HEK293T (cell line): ENCODE data around the gene BCL2.

ENCODE experiments used
- CTCF ChIA-PET: fragments of 350-600 bp; formaldehyde crosslinking; extraction: SDS; loops from one replicate; lab custom pipeline; 2021; ENCODE audit warnings: antibody characterized with exemption, inconsistent platforms; lab: Yijun Ruan, JAX
- POLR2A ChIA-PET: fragments of 350-600 bp; formaldehyde crosslinking; extraction: SDS; loops from one replicate; lab custom pipeline; 2020; ENCODE audit warnings: antibody characterized with exemption, inconsistent platforms; lab: Yijun Ruan, JAX
- DNase-seq: peaks from one replicate; pipeline ENCODE4 v3.0.0; 2012; ENCODE audit warnings: mixed read lengths; ENCODE audit errors: extremely low spot score
- ARNT ChIP-seq: fragments of 450-650 bp; IDR thresholded peaks from 2 replicates; pipeline ENCODE4 v1.6.1; 2017; ENCODE audit warnings: mild to moderate bottlenecking
- BHLHE40 ChIP-seq: fragments of 450-650 bp; IDR thresholded peaks from 2 replicates; pipeline ENCODE4 v1.6.1; 2016; ENCODE audit warnings: mild to moderate bottlenecking, moderate library complexity, borderline replicate concordance
- CTBP1 ChIP-seq: fragments of 450-650 bp; IDR thresholded peaks from 2 replicates; pipeline ENCODE4 v1.6.1; 2016; ENCODE audit warnings: borderline replicate concordance
- ELF4 ChIP-seq: fragments of 450-650 bp; IDR thresholded peaks from 2 replicates; pipeline ENCODE4 v1.6.1; 2017; ENCODE audit warnings: antibody characterized with exemption
- FOXA1 ChIP-seq: fragments of 450-650 bp; IDR thresholded peaks from 2 replicates; pipeline ENCODE4 v1.6.1; 2016; ENCODE audit warnings: mild to moderate bottlenecking
- FOXK2 ChIP-seq: fragments of 450-650 bp; IDR thresholded peaks from 2 replicates; pipeline ENCODE4 v1.6.1; 2016; ENCODE audit warnings: mild to moderate bottlenecking
- FOXM1 ChIP-seq: fragments of 450-650 bp; IDR thresholded peaks from 2 replicates; pipeline ENCODE4 v1.6.1; 2017; ENCODE audit warnings: mild to moderate bottlenecking, borderline replicate concordance
- HDGF ChIP-seq: fragments of 450-650 bp; IDR thresholded peaks from 2 replicates; pipeline ENCODE4 v1.6.1; 2017; ENCODE audit warnings: antibody characterized with exemption, borderline replicate concordance
- L3MBTL2 ChIP-seq: fragments of 450-650 bp; conservative IDR thresholded peaks from 2 replicates; pipeline ENCODE4 v1.6.1; 2016; ENCODE audit warnings: mild to moderate bottlenecking
- LEF1 ChIP-seq: fragments of 450-650 bp; IDR thresholded peaks from 2 replicates; pipeline ENCODE4 v1.6.1; 2017; ENCODE audit warnings: mild to moderate bottlenecking, borderline replicate concordance
- NFRKB ChIP-seq: fragments of 450-650 bp; IDR thresholded peaks from 2 replicates; pipeline ENCODE4 v1.6.1; 2016; ENCODE audit warnings: mild to moderate bottlenecking, moderate library complexity
- SP1 ChIP-seq: fragments of 450-650 bp; IDR thresholded peaks from 2 replicates; pipeline ENCODE4 v1.6.1; 2017
- SUZ12 ChIP-seq: fragments of 450-650 bp; IDR thresholded peaks from 2 replicates; pipeline ENCODE4 v1.6.1; 2016; ENCODE audit warnings: mild to moderate bottlenecking
- TARDBP ChIP-seq: fragments of 450-650 bp; IDR thresholded peaks from 2 replicates; pipeline ENCODE4 v1.6.1; 2016
- ZNF384 ChIP-seq: fragments of 450-650 bp; IDR thresholded peaks from 2 replicates; pipeline ENCODE4 v1.6.1; 2016
- TF ChIP-seq, protein P1 (sequence below): fragments of 450-650 bp; IDR thresholded peaks from 2 replicates; pipeline ENCODE4 v1.6.1; 2016

The BCL2 gene

DNA sequence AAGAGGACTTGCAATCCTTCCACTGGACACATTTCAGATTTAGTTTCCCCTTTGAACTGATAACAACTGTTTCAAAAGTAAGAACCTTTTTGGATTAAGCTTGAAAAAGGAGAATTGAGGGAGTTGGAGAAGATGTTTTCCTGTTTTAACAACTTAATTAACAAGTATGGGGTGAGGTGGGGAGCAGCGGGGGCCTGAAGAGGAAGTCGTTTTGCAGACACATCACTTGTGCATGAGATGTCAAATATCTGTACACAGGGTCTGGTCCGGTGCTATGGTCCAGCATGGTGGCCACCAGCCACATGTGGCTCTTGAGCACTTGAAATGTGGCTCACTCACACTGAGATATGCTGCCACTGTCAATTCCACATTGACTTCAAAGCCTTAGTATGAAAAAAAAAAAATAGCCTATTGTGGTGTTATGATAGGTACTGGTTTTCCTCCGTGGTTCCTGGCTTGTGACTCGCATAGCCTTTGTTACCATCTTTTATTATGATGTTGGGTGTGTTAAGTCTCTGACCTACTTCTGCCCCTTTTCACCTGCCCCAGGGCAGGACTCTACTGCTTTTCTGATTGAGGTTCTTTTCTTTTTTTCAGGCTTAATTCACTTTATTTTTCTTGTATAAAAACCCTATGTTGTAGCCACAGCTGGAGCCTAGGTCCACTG is 205.5 kb downstream of the BCL2 start:
- no peak for DNase-seq
- ChIA-PET CTCF (interaction anchor here (1.1 kb wide), 1 partner anchor 97 kb away, joined by 3 read pairs; no protein-coding TSS in a partner anchor), POLR2A (no interaction called here)
- TF ChIP-seq NFRKB (no peak), FOXA1 (no peak), SUZ12 (no peak), ZNF384 (no peak), HDGF (no peak), FOXM1 (no peak), SP1 (no peak), L3MBTL2 (no peak), LEF1 (no peak), ELF4 (no peak), TARDBP (no peak), CTBP1 (no peak), ARNT (no peak), FOXK2 (no peak), BHLHE40 (no peak)
- TF ChIP-seq, protein P1, sequence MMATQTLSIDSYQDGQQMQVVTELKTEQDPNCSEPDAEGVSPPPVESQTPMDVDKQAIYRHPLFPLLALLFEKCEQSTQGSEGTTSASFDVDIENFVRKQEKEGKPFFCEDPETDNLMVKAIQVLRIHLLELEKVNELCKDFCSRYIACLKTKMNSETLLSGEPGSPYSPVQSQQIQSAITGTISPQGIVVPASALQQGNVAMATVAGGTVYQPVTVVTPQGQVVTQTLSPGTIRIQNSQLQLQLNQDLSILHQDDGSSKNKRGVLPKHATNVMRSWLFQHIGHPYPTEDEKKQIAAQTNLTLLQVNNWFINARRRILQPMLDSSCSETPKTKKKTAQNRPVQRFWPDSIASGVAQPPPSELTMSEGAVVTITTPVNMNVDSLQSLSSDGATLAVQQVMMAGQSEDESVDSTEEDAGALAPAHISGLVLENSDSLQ, result no peak

DNA sequence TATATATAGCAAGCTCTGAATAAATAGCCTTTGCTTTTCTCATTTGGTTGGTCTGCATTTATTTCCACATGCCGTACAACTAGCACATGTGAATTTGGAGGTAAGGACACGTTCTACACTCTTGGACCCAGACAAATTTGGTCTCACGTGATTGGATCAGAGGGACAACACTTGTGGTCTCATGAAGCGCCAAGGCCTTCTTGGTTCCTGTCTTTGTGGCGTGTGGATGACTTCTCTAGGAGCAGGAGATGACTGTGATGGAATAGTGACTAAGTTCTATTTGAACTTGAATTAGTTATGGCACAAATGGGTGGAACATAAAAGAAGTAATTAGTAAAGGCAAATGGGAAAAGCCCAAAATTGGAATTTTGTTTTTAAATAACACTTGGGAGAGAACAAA is 206.9 kb downstream of the BCL2 start:
- ChIA-PET POLR2A (no interaction called here), CTCF (no interaction called here)
- TF ChIP-seq ZNF384 (no peak), FOXA1 (no peak), TARDBP (no peak), NFRKB (no peak), SUZ12 (no peak), BHLHE40 (no peak), FOXK2 (no peak), HDGF (no peak), L3MBTL2 (no peak), LEF1 (no peak), SP1 (no peak), CTBP1 (no peak), ELF4 (no peak), ARNT (no peak), FOXM1 (no peak)
- TF ChIP-seq, protein P1, result no peak
- DNase-seq, result no peak

DNA sequence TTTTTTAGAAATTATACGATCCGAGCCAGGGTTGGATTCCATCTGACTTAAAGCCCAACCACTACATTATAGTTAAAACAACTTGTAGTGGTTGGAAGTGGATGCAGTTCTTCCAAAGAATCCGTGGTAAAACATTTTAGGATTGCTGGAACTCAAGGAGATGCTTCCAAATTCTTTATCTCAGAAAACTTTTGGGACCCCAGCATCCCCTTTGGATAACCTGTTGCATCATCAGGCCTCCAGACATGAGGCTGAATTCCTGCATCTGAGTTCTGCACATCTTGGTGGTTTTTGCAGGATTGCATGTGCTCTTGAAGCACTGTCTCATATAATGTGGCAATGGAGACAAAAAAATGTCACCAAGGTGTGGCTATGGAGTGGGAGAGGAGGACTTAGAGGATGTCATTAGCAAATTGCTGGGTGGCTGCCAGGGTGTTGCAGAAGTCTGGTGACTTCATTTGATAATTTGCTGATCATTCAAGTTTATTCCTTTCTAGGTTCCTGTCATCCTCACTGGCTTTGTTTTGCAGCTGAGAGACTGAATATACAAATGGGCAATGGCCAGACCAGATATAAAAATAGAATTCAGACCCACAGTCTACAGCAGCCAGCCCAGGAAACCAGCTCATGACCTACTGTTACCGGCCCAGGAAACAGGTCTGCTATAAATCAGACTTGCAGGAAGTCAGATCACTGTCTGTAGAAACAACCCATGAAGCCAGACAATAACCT is 207.7 kb downstream of the BCL2 start:
- CTCF ChIA-PET, result no interaction called here
- no peak for DNase-seq
- TF ChIP-seq ELF4, result no peak
- POLR2A ChIA-PET, result no interaction called here

DNA sequence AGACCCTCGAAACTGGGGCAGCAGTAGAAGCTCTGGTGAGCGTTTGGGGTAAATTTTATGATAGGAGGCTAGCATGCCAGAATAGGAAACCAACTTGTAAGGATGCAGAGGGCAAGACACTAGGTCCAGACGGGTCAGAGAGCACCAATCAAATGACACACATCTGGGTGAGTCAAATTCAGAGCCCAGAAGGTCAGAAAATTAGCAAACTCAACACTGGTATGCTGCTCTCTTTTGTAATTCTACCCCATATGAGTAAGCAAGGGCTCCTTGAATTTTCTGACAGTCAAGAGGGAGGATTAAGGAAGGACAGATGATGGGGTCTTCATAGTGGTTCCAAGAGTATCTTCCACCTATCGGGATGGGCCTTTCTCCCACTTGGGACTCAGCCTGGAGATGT is 209.8 kb downstream of the BCL2 start:
- CTCF ChIA-PET, result no interaction called here
- TF ChIP-seq FOXM1, result no peak
- TF ChIP-seq ARNT, result no peak
- TF ChIP-seq BHLHE40, result no peak
- no peak for TF ChIP-seq CTBP1
- TF ChIP-seq NFRKB, result no peak
- TF ChIP-seq L3MBTL2, result no peak
- no peak for TF ChIP-seq HDGF
- TF ChIP-seq ELF4, result no peak
- TF ChIP-seq SP1, result no peak
- TF ChIP-seq, protein P1, result no peak
- no peak for TF ChIP-seq FOXA1
- POLR2A ChIA-PET, result no interaction called here

DNA sequence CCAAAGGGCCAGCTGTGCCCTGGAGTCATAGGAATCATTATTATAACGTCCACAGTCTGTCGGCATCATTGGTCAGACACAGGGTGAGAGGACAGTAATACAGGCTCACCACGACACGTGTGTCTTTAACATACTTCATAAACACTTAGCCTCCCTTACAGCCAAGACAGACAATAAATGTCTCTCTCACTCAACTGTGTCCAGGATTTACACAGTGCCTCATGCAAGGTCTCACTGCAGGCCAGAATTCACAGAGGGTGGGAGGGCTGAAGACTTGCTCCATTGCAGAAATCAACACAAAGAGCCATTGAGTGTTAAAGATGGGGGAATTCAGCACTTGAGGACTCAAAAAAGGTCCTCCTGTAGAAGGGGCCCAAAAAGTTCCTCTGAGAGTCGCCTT is 210.5 kb downstream of the BCL2 start:
- POLR2A ChIA-PET, result no interaction called here
- no peak for TF ChIP-seq FOXA1
- no peak for TF ChIP-seq TARDBP
- no peak for TF ChIP-seq SUZ12
- TF ChIP-seq HDGF, result no peak
- TF ChIP-seq ELF4, result no peak
- no peak for TF ChIP-seq L3MBTL2
- TF ChIP-seq ZNF384, result no peak
- no peak for TF ChIP-seq NFRKB
- TF ChIP-seq LEF1, result no peak
- no peak for TF ChIP-seq FOXM1
- no peak for TF ChIP-seq BHLHE40
- no peak for TF ChIP-seq CTBP1
- no peak for DNase-seq
- CTCF ChIA-PET, result no interaction called here

More for the DNA sequence above, 209.8 kb downstream of the BCL2 start:
- no peak for DNase-seq

DNA sequence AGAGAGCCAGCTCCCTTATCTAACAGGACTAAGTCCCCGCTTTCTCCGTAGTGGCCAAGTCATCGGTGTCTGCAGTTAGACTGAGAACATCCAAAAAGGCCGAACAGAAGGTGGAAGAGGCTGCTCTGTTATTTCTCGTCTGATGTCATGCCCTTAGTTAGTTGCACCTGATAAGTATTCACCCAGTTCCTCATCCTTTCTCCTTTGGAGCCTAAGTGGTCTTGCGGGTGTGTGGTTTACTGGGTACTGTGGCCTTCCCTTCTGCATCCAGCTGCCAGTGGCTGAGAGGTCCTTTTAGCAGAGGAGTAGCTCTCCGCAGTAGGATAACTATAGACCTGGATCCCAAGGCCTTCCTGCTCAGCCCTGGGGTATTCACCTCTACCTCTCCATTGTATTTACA is 211.6 kb downstream of the BCL2 start:
- CTCF ChIA-PET, result interaction anchor here (0.7 kb wide), 1 partner anchor 83 kb away, joined by 3 read pairs; no protein-coding TSS in a partner anchor
- TF ChIP-seq HDGF (no peak), FOXM1 (no peak), ZNF384 (no peak), FOXK2 (no peak), TARDBP (no peak), CTBP1 (no peak), ELF4 (no peak), NFRKB (no peak), LEF1 (no peak), ARNT (no peak), SUZ12 (no peak), L3MBTL2 (no peak), FOXA1 (no peak), BHLHE40 (no peak), SP1 (no peak)
- TF ChIP-seq, protein P1, result no peak
- no peak for DNase-seq
- POLR2A ChIA-PET, result no interaction called here
